ENCODE measurements around the gene RREB1.
A peak's percentile ranks its signal among the peaks of the same experiment; 100 is the strongest.

Gene RREB1, protein sequence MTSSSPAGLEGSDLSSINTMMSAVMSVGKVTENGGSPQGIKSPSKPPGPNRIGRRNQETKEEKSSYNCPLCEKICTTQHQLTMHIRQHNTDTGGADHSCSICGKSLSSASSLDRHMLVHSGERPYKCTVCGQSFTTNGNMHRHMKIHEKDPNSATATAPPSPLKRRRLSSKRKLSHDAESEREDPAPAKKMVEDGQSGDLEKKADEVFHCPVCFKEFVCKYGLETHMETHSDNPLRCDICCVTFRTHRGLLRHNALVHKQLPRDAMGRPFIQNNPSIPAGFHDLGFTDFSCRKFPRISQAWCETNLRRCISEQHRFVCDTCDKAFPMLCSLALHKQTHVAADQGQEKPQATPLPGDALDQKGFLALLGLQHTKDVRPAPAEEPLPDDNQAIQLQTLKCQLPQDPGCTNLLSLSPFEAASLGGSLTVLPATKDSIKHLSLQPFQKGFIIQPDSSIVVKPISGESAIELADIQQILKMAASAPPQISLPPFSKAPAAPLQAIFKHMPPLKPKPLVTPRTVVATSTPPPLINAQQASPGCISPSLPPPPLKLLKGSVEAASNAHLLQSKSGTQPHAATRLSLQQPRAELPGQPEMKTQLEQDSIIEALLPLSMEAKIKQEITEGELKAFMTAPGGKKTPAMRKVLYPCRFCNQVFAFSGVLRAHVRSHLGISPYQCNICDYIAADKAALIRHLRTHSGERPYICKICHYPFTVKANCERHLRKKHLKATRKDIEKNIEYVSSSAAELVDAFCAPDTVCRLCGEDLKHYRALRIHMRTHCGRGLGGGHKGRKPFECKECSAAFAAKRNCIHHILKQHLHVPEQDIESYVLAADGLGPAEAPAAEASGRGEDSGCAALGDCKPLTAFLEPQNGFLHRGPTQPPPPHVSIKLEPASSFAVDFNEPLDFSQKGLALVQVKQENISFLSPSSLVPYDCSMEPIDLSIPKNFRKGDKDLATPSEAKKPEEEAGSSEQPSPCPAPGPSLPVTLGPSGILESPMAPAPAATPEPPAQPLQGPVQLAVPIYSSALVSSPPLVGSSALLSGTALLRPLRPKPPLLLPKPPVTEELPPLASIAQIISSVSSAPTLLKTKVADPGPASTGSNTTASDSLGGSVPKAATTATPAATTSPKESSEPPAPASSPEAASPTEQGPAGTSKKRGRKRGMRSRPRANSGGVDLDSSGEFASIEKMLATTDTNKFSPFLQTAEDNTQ (N-terminal part only)

DNA sequence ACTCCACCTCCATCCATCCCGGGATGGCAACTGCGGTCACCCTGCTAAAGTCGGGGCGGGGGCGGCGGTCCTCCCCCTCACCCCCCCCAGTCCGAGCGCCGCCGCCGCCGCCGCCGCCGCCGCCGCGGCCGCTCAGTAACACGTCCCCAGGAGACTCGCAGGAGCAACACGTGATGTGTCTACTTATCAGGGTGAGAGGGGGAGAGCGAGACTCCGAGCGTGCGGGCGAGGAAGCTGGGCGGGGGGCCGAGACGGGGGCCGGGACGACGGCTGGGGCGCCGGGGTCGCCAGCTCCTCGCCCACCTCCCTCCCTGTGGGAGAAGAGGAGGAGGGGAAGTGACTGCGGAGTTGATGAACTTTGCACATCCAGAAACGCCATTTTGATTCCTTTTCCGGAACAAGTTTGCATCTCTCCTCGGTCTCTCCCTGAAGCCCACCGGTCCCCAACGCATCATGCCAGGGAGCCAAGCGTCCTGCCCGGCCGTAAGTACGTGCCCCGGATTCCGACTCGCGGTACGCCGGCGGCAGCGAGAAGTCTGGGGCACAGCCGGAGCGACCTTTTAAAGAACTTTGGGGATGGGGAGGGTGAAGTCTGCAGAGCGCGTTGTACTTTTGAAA is at the start of gene RREB1:
TSS of gene RREB1 (plus strand) at position 384 of the 618 bp plus-strand sequence. CDS start 73,951 bp downstream, outside the sequence.
- peak; percentile 46 for DNase-seq (ENCODE audit: low spot score)

DNA sequence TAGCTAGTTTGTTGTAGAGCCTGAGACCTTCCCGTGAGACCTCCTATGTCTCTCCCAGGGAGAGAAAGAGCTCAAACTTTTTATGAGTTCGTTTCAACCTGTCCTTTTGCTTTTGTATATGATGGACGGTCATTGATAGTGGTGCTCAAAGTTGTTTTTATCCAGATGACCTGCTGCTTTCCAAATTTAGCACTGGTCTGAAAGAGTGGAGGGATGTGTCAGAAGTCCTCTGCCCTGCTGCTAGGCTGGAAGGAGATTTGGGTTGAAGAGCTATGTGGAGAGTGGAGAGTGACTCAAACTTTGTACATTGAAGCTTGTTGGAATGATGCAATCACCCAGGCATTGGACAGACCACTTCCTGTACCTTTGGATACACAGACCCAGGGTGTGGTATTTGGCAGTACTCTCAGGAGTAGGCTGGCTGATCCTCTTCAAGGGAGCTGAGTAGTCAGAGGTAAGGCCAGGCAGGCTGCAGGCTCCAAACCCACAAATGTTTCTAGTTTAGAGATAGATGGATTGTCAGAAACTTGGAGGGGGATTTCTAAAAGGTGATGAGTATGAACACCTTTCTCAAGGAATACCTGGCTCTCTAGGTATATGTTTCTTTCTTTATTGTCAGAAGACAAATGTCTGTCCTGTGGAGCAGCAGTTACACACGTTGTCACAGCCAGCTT is 49.4 kb upstream of the RREB1 start:
- DNase-seq (ENCODE audit: low spot score) = no peak

DNA sequence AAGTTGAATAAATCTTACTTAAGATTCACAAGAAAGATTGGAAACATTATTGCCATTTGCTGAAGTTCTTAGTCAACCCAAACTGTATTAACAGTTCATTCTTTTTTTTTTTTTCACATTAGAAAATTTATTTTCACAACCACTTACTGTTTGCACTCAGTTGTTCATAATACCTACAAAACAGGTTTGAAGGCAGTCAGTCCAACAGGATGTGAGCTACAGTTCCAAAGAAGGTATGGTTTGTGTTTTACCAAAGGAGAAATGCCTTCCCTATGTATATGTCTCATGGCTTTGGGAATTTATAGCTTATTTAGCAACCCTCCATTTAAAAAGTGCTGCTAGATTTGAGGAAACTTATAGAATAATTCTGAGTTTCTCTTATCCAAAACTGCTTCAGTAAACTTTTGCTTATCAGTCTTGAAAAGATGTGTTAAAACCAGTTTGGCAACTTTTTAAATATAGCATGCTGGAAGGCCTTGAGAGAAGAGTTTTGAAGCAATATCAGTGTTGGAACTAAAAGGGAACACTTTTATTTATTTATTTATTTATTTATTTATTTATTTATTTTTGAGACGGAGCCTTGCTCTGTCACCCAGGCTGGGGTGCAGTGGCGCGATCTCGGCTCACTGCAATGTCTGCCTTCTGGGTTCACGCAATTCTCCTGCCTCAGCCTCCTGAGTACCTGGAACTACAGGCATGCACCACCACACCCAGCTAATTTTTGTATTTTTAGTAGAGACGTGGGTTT is 46.8 kb upstream of the RREB1 start:
- DNase-seq (ENCODE audit: low spot score) = no peak

DNA sequence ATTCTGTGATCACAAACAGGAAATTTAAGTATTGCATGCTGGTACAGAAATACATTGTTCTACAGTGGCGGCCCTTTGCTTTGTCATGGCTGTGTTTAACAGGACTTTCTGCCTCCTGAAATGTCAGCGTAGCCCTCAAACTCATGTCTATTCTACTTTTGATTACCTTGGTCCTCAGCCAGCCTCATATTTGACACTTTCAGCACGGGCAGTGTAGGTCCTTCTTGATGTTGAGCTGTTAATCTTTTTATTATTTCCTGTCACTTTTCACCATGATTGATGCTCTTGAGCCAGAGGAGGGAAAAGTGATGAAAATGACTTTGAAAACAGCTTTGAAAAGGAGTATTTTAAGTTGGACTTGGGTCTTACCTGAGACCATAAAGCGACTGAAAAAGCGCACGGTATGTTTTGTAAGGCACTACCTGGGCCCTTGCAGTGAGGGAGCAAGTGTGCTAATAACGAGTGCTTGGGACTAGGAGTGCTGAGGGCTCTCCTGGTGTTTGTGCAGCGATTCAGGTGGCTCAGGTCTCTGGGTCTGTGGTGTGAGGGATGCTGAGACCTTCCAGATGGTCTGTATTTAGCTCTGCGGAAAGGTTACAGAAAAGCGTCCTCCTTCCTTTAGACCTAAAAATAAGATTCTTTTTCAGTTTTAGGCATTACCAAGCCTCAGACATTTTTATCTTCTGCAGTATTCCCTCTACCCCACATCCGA is 45.2 kb upstream of the RREB1 start:
- no peak for DNase-seq (ENCODE audit: low spot score)

DNA sequence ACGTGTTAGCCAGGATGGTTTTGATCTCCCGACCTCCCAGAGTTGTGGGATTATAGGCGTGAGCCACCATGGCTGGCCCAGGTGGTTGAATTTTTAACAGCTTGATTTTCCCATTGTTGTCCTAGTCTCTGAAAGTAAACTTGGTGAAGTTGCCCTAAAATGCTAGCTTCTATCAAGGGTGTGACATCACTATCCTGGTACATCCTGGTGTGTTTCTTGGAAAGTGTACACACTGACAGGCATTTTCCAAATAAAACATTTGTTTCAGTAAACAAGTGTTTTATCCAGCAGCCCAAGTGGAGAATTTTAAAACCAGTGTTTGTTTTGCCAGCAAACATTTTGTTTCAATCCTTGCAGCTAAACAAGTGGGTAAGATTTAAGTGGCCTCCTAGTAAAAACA is 40.5 kb upstream of the RREB1 start:
- DNase-seq (ENCODE audit: low spot score) = no peak

DNA sequence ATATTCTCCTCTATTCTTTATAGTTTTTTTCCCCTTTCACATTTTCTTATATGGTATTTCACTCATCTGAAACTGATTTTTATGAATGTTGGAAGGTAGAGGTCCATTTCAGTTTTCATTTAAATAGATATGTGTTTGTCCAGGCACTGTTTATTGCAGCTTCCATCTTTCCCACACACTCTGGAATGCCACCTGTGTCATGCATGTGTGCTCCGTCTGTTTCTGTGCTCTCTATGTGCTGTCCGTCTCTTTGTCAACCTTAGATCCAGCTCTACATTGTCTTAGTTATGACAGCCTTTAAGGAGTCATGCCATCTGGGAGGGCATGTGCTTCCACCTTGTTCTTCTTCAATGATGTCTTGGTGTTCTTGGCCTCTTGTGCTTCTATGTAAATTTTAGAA is 36.4 kb upstream of the RREB1 start:
- no peak for DNase-seq (ENCODE audit: low spot score)

DNA sequence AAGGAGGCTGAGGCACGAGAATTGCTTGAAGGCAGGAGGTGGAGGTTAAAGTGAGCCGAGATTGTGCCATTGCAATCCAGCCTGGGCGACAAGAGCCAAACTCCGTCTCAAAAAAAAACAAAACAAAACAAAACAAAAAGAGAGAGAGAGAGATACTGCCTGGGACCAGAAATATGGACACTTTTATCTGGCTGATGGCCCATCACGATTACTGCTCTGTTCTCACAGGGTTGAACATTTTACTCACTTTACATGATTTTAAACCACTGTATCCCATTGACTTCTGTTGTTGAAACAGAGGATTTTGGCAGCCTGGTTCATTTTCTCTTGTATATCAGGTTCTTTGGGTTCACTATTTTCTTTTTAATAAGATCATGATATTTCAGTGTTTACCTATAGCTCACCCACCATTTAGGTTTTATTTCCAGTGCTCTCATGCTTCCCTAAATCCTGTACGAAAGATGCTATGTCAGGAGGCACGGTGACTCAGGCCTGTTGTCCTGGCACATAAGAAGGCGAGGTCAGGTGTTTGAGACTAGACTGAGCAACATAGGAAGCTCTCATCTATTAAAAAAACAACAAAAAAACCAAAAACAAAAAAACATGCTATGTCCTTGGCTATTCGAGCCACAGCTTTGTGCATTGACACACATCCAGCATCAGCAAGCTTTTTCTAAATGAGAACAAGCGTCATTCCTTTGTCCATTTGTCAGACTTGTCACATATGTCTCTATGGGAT is 34.5 kb upstream of the RREB1 start:
- DNase-seq (ENCODE audit: low spot score) = no peak

DNA sequence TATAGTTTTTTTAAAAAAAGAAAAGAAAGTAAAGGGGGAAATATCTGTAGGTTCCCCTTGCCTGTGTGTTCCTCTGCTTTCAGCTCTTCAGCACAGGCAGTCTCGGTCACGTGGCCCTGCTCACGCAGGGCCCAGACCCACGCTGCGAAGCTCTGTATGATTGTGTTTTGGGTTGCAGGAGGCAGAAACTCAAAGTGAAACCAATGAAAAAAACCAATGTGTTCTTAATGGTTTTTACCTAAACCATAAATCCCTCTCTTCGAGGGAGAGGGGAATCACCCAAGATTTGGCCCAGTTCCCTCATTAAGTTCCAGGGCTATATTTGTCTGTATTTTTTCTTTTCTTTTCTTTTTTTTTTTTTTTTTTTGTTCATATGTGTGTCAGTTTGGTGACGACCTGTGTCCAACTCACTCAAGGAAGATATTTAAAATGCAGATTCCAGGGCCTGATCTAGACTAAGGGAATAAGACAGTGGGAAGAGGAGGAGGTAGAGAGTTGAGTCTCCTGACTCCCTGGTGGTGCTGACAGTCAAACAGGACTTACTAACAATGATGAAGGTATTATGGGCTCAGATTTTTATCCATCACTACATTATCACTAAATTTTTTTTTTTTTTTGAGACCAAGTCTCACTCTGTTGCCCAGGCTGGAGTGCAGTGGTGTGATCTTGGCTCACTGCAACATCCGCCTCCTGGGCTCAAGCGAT is 33.8 kb upstream of the RREB1 start:
- no peak for DNase-seq (ENCODE audit: low spot score)

DNA sequence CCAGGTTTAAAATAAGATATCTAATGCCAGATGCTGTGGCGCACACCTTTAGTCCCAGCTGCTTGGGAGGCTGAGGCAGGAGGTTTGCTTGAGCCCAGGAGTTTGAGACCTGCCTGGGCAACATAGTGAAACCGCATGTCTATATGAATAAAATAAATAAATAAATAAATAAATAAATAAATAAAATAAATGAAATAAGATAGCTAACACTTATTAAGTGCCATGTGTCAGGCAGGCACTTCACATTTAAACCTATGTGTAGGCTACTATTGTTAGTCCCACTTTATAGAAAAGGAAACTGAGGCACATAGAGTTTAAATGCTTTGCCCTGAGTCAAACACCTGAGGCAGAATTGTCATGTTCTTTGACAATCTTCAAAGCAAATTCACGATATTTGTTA is 32.9 kb upstream of the RREB1 start:
- no peak for DNase-seq (ENCODE audit: low spot score)

DNA sequence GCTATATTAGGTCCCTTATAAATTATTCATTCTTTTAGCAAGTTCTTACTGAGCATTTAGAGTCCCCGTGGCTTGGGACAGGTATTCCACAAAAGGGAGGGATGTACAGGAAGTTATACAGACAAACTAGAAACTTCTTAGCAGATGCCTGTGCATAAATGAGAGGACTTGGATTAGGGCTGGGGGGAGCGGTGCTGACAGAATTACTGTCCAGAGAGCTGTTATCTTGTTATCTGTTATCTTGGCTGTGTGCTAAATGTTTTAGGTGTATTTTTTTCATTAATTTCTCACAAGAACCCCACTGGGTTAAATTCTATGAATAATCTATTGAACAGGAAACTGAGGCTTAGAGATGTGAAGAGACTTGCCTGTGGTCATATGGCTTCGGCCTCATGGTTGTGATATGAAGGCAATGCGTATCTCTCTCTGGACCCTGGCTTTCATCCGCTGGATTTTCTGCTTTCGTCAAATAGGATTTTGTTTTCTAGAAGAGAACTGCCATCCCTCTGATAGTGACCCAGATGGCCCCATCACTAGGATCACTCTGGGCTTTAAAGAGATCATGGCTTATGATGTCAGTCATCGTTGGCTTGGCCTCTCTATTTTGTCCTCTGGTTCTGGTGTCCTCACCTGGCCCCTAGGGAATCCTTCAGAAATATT is 32.3 kb upstream of the RREB1 start:
- no peak for DNase-seq (ENCODE audit: low spot score)

DNA sequence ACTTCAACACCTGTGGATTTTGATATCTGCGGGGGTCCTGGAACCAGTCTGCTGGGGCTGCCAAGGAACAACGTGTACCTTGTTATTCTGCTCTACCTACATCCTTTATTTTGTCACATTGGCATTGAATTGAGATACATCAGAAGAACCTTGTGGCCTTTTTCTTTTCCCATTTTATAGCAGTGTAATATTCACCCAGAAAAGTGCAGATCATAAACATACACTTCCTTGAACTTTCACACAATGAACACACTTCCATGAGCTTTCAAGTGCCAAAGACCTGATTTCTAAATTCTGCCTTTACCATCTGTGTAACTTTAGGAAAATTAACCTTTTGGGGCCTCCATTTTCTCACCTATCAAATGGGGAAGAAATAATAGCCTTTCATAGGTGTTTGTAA is 29.9 kb upstream of the RREB1 start:
- no peak for DNase-seq (ENCODE audit: low spot score)

DNA sequence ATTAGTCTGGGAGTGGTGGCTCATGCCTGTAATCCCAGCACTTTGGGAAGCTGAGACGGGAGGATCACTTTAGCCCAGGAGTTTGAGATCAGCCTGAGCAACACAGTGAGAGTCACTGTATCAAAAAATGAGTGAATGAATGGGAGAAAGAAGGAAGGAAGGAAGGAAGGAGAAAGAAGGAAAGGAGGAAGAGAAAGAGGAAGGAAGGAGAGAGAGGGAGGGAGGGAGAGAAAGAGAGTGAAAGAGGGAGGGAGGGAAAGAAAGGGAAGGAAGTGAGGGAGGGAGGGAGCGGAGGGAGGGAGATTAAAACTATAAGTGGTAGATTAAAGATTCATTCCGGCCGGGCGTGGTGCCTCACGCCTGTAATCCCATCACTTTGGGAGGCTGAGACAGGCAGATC is 28.9 kb upstream of the RREB1 start:
- no peak for DNase-seq (ENCODE audit: low spot score)

DNA sequence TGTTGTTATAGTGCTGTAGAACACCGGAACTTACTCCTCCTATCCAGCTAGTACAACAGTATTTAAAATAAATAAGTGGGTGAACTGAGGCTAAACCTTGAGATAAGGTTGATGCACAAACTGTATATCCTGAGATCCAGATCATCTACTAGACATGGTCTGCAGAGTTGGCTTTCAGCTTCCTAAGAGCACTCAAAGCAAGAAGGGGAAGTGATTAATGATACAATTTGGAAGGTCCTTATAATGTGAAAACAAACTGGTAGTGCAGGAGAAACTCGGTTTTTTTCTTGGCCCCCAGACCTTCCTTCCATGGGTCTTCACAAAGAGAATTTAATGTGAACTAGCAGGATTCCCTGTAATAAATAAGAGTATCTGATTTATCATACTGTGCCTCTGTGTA is 27.4 kb upstream of the RREB1 start:
- DNase-seq (ENCODE audit: low spot score) = no peak

DNA sequence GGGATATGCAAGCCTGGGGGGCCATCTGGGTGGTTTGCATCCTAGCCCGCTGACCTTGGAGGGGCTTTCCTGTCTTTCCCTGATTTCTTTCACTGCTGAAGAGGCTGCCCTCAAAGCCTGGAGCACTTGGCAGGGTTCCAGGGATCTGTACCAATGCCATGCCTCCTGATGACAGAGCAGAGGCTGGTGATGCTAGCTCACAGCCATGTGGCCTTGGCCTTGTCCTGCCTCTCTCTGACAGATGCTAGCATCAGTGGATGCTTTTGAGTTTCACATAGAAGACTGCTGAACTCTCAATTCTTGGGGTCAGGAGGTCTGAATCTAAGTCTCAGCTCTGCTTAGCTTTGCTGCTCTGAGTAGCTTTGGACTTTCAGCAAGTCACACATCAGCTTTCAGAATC is 21.9 kb upstream of the RREB1 start:
- DNase-seq (ENCODE audit: low spot score) = no peak

DNA sequence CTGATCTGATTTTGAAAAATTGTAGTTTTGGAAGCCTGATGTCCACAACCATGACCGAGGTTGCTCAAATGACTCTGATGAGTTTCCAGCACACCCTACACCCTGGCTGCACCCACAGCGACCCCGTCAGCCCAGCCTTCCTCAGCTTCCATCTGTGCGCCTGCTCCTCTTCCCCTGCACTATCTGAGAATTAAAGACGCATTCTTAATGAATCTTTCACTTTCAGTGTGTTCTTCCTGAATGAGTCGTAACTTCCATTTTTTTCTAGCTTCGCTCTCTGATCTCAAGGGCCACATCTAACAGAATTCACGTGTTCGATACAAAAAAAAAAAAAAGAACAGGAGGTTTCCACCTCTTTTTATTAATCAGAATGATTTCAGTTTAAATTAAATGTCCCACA is 21.3 kb upstream of the RREB1 start:
- DNase-seq (ENCODE audit: low spot score) = no peak

DNA sequence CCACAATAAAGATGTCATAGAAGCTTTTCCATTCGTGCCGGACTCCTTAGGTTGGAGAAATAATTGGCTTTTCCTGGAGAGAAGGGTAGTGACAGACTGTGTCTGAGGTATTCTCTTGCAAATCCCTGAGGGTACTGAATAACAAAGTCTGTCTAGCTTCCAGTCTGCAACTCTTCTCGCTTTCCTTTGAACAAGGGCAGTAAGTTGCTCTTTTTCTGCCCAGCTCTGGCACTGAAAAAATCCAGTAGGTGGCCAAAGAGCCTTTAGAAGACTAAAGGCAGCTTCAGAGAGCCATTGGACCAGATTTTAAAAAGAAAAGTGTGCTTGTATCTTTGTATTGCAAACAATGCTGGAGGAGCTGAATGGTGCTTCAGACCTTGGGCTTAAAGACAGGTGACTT is 20.7 kb upstream of the RREB1 start:
- peak; percentile 22 for DNase-seq (ENCODE audit: low spot score)

DNA sequence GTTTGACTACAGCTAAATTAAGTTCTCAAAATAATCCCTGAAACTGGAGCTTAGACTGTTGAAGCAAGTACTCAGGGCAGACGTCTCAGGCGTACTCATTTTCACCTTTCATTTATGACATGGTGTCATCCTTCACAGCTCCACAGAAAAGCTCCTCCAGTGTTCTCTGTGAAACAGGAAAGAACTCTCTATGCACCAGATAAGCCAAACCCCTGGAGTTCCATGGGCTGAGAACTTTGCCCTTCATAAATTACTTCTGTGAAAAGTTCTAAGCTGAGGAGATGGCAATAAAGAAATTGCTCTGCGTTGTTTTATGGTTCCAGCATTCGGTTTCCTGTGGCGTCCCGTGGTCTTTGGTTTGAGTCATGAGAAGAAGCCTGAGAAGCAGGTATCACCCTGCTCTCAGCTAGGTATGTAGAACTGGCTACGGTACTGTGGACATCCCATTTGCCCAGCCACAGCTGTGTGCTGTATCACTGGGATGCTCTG is 20.2 kb upstream of the RREB1 start:
- no peak for DNase-seq (ENCODE audit: low spot score)

Data from cerebellar cortex (tissue), 1 donor.